Activated CD4-positive, alpha-beta T cell treated with anti-CD3 and anti-CD28 coated beads, Interleukin-2, Interleukin-6, amounts not matched to agents 100 ng/mL and 50 ng/mL, durations not matched to agents 16 hours and 8 hours (primary cell): ENCODE measurements around the gene LRRC9.
"Not testable (repeated sequence)": the region's sequence is repeated elsewhere in the genome, so short reads cannot be mapped to it uniquely, and the experiment has no call there.

Experiments
- DNase-seq: peaks from one replicate; pipeline ENCODE4 v3.0.0-alpha.2; 2020

The LRRC9 gene

GRCh38 chr14:60067882-60068281, 147.9 kb downstream of the LRRC9 start:
- DNase-seq = no peak

- DNase-seq = no peak
Observed at GRCh38 chr14:60079723-60080122, 159.8 kb downstream of the LRRC9 start.

- DNase-seq = no peak
Observed at GRCh38 chr14:60085085-60085484, 165.1 kb downstream of the LRRC9 start.

- DNase-seq = no peak
Observed at GRCh38 chr14:60085693-60086092, 165.7 kb downstream of the LRRC9 start.

- no peak for DNase-seq
Observed at GRCh38 chr14:60087668-60088067, 167.7 kb downstream of the LRRC9 start.

GRCh38 chr14:60089221-60089620, 169.3 kb downstream of the LRRC9 start:
- DNase-seq = no peak

- DNase-seq = peak; percentile 39
Observed at GRCh38 chr14:60090864-60091519, 171.0 kb downstream of the LRRC9 start.

- DNase-seq = peak; percentile 96
Observed at GRCh38 chr14:60091550-60092525, 171.9 kb downstream of the LRRC9 start, which contains the start of gene PCNX4. Gene PCNX4 (plus strand): TSS chr14:60091923. CDS start chr14:60107639, 15,716 bp downstream.

- peak; percentile 21 for DNase-seq
Observed at GRCh38 chr14:60092526-60092920, 172.6 kb downstream of the LRRC9 start.

GRCh38 chr14:60093080-60093479, 173.1 kb downstream of the LRRC9 start:
- DNase-seq = peak; percentile 10

- DNase-seq = no peak
Observed at GRCh38 chr14:60093606-60094005, 173.7 kb downstream of the LRRC9 start.

- DNase-seq = peak; percentile 72
Observed at GRCh38 chr14:60094306-60094897, 174.5 kb downstream of the LRRC9 start.

GRCh38 chr14:60095231-60095630, 175.3 kb downstream of the LRRC9 start:
- peak; percentile 9 for DNase-seq

GRCh38 chr14:60095781-60096450, 176.0 kb downstream of the LRRC9 start:
- no peak for DNase-seq

- no peak for DNase-seq
Observed at GRCh38 chr14:60097974-60098373, 178.0 kb downstream of the LRRC9 start.

- not testable (repeated sequence) for DNase-seq
Observed at GRCh38 chr14:60099855-60100254, 179.9 kb downstream of the LRRC9 start.

- no peak for DNase-seq
Observed at GRCh38 chr14:60101786-60102185, 181.8 kb downstream of the LRRC9 start.

- no peak for DNase-seq
Observed at GRCh38 chr14:60102389-60102788, 182.4 kb downstream of the LRRC9 start.

- DNase-seq = no peak
Observed at GRCh38 chr14:60106339-60106738, 186.4 kb downstream of the LRRC9 start.

- no peak for DNase-seq
Observed at GRCh38 chr14:60107477-60107876, 187.5 kb downstream of the LRRC9 start.

GRCh38 chr14:60111732-60112131, 191.8 kb downstream of the LRRC9 start:
- no peak for DNase-seq
